GM12801 (cell line): ENCODE results near the gene CWC22.

ENCODE experiments used
- TF ChIP-seq, protein P1 (sequence below): IDR thresholded peaks from one replicate; pipeline ENCODE4 v1.5.1; 2011; ENCODE audit warnings: control low read depth; ENCODE audit not compliant: insufficient read length; ENCODE audit errors: extremely low read depth

CWC22 gene

DNA sequence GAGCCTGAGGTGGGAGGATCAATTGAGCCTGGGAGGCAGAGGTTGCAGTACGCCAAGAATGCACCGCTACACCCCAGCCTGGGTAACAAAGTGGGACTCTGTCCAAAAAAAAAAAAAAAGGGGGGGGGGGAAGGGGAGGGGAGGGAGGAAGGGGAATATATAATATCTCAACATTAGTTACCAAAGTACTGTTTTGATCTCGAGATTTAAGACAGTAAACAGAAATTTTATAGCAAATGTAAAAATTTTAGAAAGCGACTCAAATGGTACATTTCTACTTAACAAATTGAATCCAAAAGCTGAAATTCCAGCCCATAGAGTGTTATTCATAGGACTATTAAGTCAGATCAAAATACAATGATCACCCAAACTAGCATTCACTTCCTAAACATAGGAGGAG is 60.8 kb downstream of the CWC22 start:
- TF ChIP-seq, protein P1, sequence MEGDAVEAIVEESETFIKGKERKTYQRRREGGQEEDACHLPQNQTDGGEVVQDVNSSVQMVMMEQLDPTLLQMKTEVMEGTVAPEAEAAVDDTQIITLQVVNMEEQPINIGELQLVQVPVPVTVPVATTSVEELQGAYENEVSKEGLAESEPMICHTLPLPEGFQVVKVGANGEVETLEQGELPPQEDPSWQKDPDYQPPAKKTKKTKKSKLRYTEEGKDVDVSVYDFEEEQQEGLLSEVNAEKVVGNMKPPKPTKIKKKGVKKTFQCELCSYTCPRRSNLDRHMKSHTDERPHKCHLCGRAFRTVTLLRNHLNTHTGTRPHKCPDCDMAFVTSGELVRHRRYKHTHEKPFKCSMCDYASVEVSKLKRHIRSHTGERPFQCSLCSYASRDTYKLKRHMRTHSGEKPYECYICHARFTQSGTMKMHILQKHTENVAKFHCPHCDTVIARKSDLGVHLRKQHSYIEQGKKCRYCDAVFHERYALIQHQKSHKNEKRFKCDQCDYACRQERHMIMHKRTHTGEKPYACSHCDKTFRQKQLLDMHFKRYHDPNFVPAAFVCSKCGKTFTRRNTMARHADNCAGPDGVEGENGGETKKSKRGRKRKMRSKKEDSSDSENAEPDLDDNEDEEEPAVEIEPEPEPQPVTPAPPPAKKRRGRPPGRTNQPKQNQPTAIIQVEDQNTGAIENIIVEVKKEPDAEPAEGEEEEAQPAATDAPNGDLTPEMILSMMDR, result no peak

DNA sequence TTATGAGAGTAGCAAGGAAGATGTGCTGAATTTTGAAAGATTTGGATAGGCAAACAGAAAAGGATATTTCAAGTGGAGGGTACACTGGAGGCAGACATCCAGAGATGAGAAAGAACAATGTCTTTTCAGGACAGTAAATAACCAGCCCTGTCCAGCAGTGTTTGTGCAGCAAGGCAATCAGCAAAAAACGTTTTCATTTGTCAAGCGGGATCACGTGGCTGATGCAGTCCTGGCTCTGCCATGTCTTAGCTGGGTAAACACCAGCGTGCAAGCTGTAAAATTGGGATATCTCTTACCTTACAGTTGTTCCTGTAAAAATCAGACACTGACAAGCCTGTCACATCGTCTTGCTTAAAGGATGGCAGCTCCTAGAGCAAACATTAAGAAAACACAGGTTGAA is 67.8 kb downstream of the CWC22 start:
- TF ChIP-seq, protein P1, result no peak

DNA sequence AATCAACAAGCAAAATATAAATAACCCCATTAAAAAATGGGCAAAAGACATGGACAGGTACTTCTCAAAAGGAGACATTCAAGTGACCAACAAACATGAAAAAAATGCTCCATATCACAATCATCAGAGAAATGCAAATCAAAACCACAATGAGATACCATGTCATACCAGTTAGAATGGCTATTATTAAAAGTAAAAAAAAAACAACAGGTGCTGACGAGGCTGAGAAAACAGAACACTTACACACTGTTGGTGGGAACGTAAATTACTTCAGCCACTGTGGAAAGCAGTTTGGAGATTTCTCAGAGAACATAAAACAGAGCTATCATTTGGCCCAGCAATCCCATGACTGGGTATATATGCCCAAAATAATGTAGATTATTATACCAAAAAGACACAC is 69.1 kb downstream of the CWC22 start:
- TF ChIP-seq, protein P1, result no peak

- TF ChIP-seq, protein P1, result no peak
These were observed 70.4 kb downstream of the CWC22 start for GRCh38 chr2:179936654-179937053.

DNA sequence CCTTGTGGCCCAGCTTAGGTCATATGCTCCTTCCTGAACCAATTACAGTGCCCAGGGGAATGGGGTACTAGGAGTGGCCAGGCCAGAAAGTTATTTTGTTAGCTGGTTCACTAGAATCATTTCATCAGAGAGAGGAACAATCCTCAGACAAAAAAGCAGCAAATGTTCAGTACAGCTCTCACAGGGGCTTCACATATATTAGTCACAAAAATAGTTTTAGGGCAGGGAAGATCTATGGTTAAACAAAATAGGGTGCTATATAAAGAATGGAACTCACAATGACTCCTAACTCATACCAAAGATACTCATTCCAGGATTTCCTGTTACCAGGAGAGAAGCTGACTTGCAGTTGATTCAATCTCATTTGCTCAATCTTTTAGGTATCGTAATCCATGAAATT is 71.0 kb downstream of the CWC22 start:
- TF ChIP-seq, protein P1, result no peak

DNA sequence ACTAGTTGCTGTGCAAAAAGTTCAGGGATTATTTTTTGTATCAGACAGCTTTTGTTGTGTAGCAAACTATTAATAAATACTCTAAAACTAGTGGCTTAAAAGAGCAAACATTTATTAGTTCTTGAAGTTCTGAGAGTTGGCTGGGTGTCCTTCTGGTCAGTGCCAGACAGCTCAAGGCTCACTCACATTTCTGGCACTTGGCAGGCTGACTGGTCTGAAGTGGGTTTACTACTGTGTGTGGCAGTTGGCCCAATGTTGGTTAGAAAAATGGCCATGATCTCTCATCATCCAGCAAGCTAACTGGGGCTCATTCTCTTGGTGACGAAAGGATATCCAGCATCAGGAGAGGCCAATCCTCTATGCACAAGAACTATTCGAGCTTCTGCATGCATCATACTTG is 74.3 kb downstream of the CWC22 start:
- TF ChIP-seq, protein P1, result no peak

GRCh38 chr2:179931502-179931901 is 75.6 kb downstream of the CWC22 start:
- TF ChIP-seq, protein P1, result no peak

DNA sequence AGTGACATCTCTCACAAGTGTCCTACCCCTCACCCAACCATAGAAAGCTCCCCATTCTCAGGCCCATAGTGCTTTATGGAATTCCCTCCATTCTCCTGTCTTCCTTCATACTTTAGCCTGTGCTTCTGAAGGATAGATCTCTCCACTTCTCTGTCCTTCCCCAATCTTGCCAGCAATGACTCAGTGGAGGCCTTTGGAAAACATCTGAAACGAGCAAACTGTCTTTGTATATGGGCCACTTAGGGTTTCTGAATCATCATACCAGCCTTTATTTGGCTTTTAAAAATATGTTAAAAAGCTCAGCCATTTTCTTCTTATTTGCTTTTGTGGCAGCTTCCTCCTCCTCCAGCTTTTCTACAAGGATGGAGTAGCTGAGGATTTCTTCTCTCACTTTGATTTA is 80.1 kb downstream of the CWC22 start:
- TF ChIP-seq, protein P1, result no peak
